ENCODE data around the gene PCID2. TPM values are rescaled to one million over a fixed set of nuclear protein-coding genes. Genes with fewer than 3 reads are reported as not detected.

PCID2 gene
- total RNA-seq, 6 donors from 2014 or later, result 30.7 to 62.5 (median 37.1) TPM

GRCh38 chr13:113229161-113229560 is 20.7 kb upstream of the PCID2 start:
- Histone ChIP-seq H3K9me3 (no peaks in the 10 kb centered on the region), H3K27ac (no peak overlapping the region), H3K4me3 (no peak overlapping the region), H3K4me1 (peaks cover 0 to 4% (median 3%) of the 10 kb centered on the region in 4 donors), H3K27me3 (no peaks in the 10 kb centered on the region), H3K36me3 (peaks cover 6 to 75% (median 54%) of the 10 kb centered on the region in 4 donors)
- DNase-seq (no peak), ATAC-seq (ENCODE audit: low FRiP score in 2 of 2) (no peak)
- TF ChIP-seq POLR2AphosphoS5 (IDR thresholded peaks at IDR 0.05), result no peak
- no peak for TF ChIP-seq CTCF (IDR thresholded peaks at IDR 0.05)
- TF ChIP-seq POLR2A (IDR thresholded peaks at IDR 0.05), result no peak
- no peak for TF ChIP-seq EP300 (IDR thresholded peaks at IDR 0.05)
- 87 to 92% methylated on average over 5 of the region's 5 CpGs for WGBS, 2 donors

- no peak for ATAC-seq (ENCODE audit: low FRiP score in 2 of 2)
- no peak for DNase-seq
- H3K36me3 ChIP-seq, result peaks cover 6 to 80% (median 55%) of the 10 kb centered on the region in 4 donors
- WGBS, 2 donors, result 71 to 77% methylated on average over 7 of the region's 7 CpGs
- H3K27me3 ChIP-seq, result no peaks in the 10 kb centered on the region
- H3K9me3 ChIP-seq, result no peaks in the 10 kb centered on the region
- no peak for TF ChIP-seq CTCF (IDR thresholded peaks at IDR 0.05)
- no peak for TF ChIP-seq POLR2AphosphoS5 (IDR thresholded peaks at IDR 0.05)
- TF ChIP-seq POLR2A (IDR thresholded peaks at IDR 0.05), result no peak
- no peak for TF ChIP-seq EP300 (IDR thresholded peaks at IDR 0.05)
- no peak overlapping the region for H3K4me3 ChIP-seq
- peaks cover 0 to 4% (median 3%) of the 10 kb centered on the region in 4 donors for H3K4me1 ChIP-seq
- no peak overlapping the region for H3K27ac ChIP-seq
These were observed 18.5 kb upstream of the PCID2 start for GRCh38 chr13:113226873-113227450.

- ATAC-seq (ENCODE audit: low FRiP score in 2 of 2) (no peak), DNase-seq (no peak)
- Histone ChIP-seq H3K9me3 (no peaks in the 10 kb centered on the region), H3K27me3 (no peaks in the 10 kb centered on the region), H3K4me1 (peaks cover 2 to 6% (median 4%) of the 10 kb centered on the region in 4 donors), H3K4me3 (no peak overlapping the region), H3K36me3 (peaks cover 6 to 93% (median 49%) of the 10 kb centered on the region in 4 donors), H3K27ac (no peak overlapping the region)
- 92 to 93% methylated on average over 3 to 7 of the region's 7 CpGs for WGBS, 2 donors
- TF ChIP-seq POLR2A (IDR thresholded peaks at IDR 0.05) (no peak), POLR2AphosphoS5 (IDR thresholded peaks at IDR 0.05) (no peak), EP300 (IDR thresholded peaks at IDR 0.05) (no peak), CTCF (IDR thresholded peaks at IDR 0.05) (no peak)
These were observed 17.0 kb upstream of the PCID2 start for GRCh38 chr13:113225515-113225914.

- WGBS, 2 donors, result 92 to 93% methylated on average over 10 of the region's 10 CpGs
- Histone ChIP-seq H3K27ac (no peak overlapping the region), H3K27me3 (no peaks in the 10 kb centered on the region), H3K9me3 (no peaks in the 10 kb centered on the region), H3K4me3 (no peak overlapping the region), H3K4me1 (peaks cover 4 to 16% (median 12%) of the 10 kb centered on the region in 4 donors), H3K36me3 (peaks cover under 1 to 93% (median 39%) of the 10 kb centered on the region in 4 donors)
- no peak for TF ChIP-seq EP300 (IDR thresholded peaks at IDR 0.05)
- TF ChIP-seq POLR2A (IDR thresholded peaks at IDR 0.05), result no peak
- TF ChIP-seq POLR2AphosphoS5 (IDR thresholded peaks at IDR 0.05), result no peak
- DNase-seq (no peak), ATAC-seq (ENCODE audit: low FRiP score in 2 of 2) (no peak)
These were observed 16.0 kb upstream of the PCID2 start for GRCh38 chr13:113224486-113224885.

- 96 to 99% methylated on average over 7 of the region's 7 CpGs for WGBS, 2 donors
- H3K4me3 ChIP-seq, result no peak overlapping the region
- TF ChIP-seq POLR2A (IDR thresholded peaks at IDR 0.05) (no peak), EP300 (IDR thresholded peaks at IDR 0.05) (no peak), POLR2AphosphoS5 (IDR thresholded peaks at IDR 0.05) (no peak), CTCF (IDR thresholded peaks at IDR 0.05) (no peak)
- H3K27ac ChIP-seq, result no peak overlapping the region
- H3K9me3 ChIP-seq, result no peaks in the 10 kb centered on the region
- no peak for ATAC-seq (ENCODE audit: low FRiP score in 2 of 2)
- no peak for DNase-seq
- H3K27me3 ChIP-seq, result no peaks in the 10 kb centered on the region
- H3K4me1 ChIP-seq, result peaks cover 4 to 18% (median 17%) of the 10 kb centered on the region in 4 donors
- peaks cover 0 to 86% (median 32%) of the 10 kb centered on the region in 4 donors for H3K36me3 ChIP-seq
These were observed 14.6 kb upstream of the PCID2 start for GRCh38 chr13:113223070-113223469.
